ENCODE results near the gene CSTPP1. TPM values are rescaled to one million over a fixed set of nuclear protein-coding genes. Genes with fewer than 3 reads are reported as not detected.

CSTPP1 gene
- total and polyA plus RNA-seq, 2 donors (not counting 1 experiment from before 2014, with no cell fraction given): 11.5 to 29.0 TPM

DNA sequence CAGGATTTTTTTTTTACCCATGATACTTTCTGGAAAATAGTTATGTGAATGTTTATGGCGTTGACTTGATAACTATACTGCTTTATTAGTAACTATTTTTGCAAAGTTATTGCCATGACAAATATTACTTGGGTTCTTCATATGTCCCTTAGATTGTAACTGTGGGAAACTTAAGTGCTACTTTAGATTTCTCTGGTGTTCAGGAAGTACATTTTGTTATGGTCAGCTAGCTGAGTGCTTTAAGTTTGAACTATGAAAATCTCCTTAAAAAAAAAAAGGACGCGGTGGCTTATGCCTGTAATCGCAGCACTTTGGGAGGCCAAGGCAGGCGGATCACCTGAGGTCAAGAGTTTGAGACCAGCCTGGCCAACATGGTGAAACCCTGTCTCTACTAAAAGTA, 42.8 kb downstream of the CSTPP1 start:
- Histone ChIP-seq H3K4me1 (ENCODE audit: control insufficient read depth in 2 of 2, insufficient read depth in 2 of 2, low read length in 2 of 2) (no peaks in the 10 kb centered on the region), H2AFZ (ENCODE audit: insufficient read depth, low read depth, low read length, poor library complexity, severe bottlenecking) (no peak overlapping the region), H3K9me3 (ENCODE audit: control extremely low read depth in 1 of 3, control insufficient read depth in 2 of 3, insufficient read depth in 1 of 3, low read length in 2 of 3) (no peaks in the 10 kb centered on the region), H4K20me1 (ENCODE audit: control insufficient read depth, insufficient read depth, low read length, poor library complexity, severe bottlenecking) (no peaks in the 10 kb centered on the region), H3K79me2 (ENCODE audit: control insufficient read depth, insufficient read depth, low read length) (no peaks in the 10 kb centered on the region), H3K36me3 (replicated peaks in 1 of 2; ENCODE audit: control extremely low read depth in 1 of 2, control insufficient read depth in 1 of 2, extremely low read depth in 1 of 2, insufficient read depth in 2 of 2, low read length in 1 of 2) (no peaks in the 10 kb centered on the region), H3K4me3 (ENCODE audit: control extremely low read depth in 1 of 5, extremely low read depth in 1 of 5, insufficient read depth in 1 of 5, low read depth in 2 of 5, low read length in 4 of 5) (no peak overlapping the region), H3K9ac (ENCODE audit: low read length) (no peak overlapping the region), H3K4me2 (replicated peaks; ENCODE audit: low read depth, low read length, poor library complexity, severe bottlenecking) (no peak overlapping the region), H3K27ac (ENCODE audit: low read length in 2 of 2) (no peak overlapping the region), H3K27me3 (replicated peaks in 1 of 4; ENCODE audit: control extremely low read depth in 1 of 4, control insufficient read depth in 3 of 4, insufficient read depth in 4 of 4, low read length in 3 of 4) (no peaks in the 10 kb centered on the region)
- no peak for ATAC-seq (ENCODE audit: low read depth)
- TF ChIP-seq, protein P1, sequence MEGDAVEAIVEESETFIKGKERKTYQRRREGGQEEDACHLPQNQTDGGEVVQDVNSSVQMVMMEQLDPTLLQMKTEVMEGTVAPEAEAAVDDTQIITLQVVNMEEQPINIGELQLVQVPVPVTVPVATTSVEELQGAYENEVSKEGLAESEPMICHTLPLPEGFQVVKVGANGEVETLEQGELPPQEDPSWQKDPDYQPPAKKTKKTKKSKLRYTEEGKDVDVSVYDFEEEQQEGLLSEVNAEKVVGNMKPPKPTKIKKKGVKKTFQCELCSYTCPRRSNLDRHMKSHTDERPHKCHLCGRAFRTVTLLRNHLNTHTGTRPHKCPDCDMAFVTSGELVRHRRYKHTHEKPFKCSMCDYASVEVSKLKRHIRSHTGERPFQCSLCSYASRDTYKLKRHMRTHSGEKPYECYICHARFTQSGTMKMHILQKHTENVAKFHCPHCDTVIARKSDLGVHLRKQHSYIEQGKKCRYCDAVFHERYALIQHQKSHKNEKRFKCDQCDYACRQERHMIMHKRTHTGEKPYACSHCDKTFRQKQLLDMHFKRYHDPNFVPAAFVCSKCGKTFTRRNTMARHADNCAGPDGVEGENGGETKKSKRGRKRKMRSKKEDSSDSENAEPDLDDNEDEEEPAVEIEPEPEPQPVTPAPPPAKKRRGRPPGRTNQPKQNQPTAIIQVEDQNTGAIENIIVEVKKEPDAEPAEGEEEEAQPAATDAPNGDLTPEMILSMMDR (IDR thresholded peaks at IDR 0.05): no peak
- H3K27me3 Mint-ChIP-seq: no peaks in the 10 kb centered on the region
- DNase-seq: no peak
- no CpG with 5 or more reads among the region's 5 CpGs for WGBS (ENCODE audit: insufficient coverage)
- intact Hi-C loops (cut with micrococcal nuclease): no loop called here
- H3K4me1 Mint-ChIP-seq: peaks cover 2% of the 10 kb centered on the region
- ChIA-PET CTCF (no interaction called here), POLR2A (interaction anchor here (0.6 kb wide), 1 partner anchor 1002 kb away, joined by 3 read pairs; no protein-coding TSS in a partner anchor)
- no peak overlapping the region for H3K27ac Mint-ChIP-seq
- H3K4me3 Mint-ChIP-seq: no peak overlapping the region
- H3K9me3 Mint-ChIP-seq (ENCODE audit: insufficient read depth): no peaks in the 10 kb centered on the region

DNA sequence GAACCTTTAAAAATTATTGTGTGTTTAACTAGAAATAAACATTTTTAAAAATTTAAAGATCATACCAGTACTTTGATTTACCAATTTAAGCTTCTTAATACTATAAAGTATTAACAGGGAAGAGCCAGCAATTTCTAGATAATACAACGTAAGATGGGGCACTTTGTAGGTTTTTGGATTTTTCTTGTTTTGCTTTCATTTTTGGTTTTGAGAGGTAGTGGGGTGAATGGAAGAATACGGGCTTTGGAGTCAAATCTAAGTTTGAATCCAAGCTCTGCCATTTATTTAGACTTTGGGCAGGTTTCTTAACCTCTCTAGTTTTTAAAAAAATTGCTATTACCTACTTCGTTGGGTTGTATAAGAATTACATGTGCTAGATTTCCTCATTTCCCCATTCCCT, 44.9 kb downstream of the CSTPP1 start:
- no peaks in the 10 kb centered on the region for H3K36me3 ChIP-seq (replicated peaks in 1 of 2; ENCODE audit: control extremely low read depth in 1 of 2, control insufficient read depth in 1 of 2, extremely low read depth in 1 of 2, insufficient read depth in 2 of 2, low read length in 1 of 2)
- H3K79me2 ChIP-seq (ENCODE audit: control insufficient read depth, insufficient read depth, low read length): no peaks in the 10 kb centered on the region
- H3K9ac ChIP-seq (ENCODE audit: low read length): peak overlapping the region; percentile 30
- peak; percentile 12 for DNase-seq
- no peaks in the 10 kb centered on the region for H3K27me3 Mint-ChIP-seq
- H3K4me2 ChIP-seq (replicated peaks; ENCODE audit: low read depth, low read length, poor library complexity, severe bottlenecking): peak overlapping the region; percentile 41
- H3K27ac Mint-ChIP-seq: no peak overlapping the region
- H3K9me3 Mint-ChIP-seq (ENCODE audit: insufficient read depth): no peaks in the 10 kb centered on the region
- H3K4me1 ChIP-seq (ENCODE audit: control insufficient read depth in 2 of 2, insufficient read depth in 2 of 2, low read length in 2 of 2): no peaks in the 10 kb centered on the region
- H3K4me3 Mint-ChIP-seq: peak overlapping the region; percentile 63
- no peaks in the 10 kb centered on the region for H3K9me3 ChIP-seq (ENCODE audit: control extremely low read depth in 1 of 3, control insufficient read depth in 2 of 3, insufficient read depth in 1 of 3, low read length in 2 of 3)
- H3K27ac ChIP-seq (ENCODE audit: low read length in 2 of 2): no peak overlapping the region
- intact Hi-C loops (cut with micrococcal nuclease): no loop called here
- H3K27me3 ChIP-seq (replicated peaks in 1 of 4; ENCODE audit: control extremely low read depth in 1 of 4, control insufficient read depth in 3 of 4, insufficient read depth in 4 of 4, low read length in 3 of 4): no peaks in the 10 kb centered on the region
- H2AFZ ChIP-seq (ENCODE audit: insufficient read depth, low read depth, low read length, poor library complexity, severe bottlenecking): peak overlapping the region; percentile 27
- H3K4me3 ChIP-seq (ENCODE audit: control extremely low read depth in 1 of 5, extremely low read depth in 1 of 5, insufficient read depth in 1 of 5, low read depth in 2 of 5, low read length in 4 of 5): peak overlapping the region in 3 of 5 experiments; percentile 8 to 34 (median 32)
- H4K20me1 ChIP-seq (ENCODE audit: control insufficient read depth, insufficient read depth, low read length, poor library complexity, severe bottlenecking): no peaks in the 10 kb centered on the region
- ChIA-PET CTCF (no interaction called here), POLR2A (no interaction called here)
- peaks cover 2% of the 10 kb centered on the region for H3K4me1 Mint-ChIP-seq
- 20% methylated on average over 1 of the region's 3 CpGs for WGBS (ENCODE audit: insufficient coverage)
- ATAC-seq (ENCODE audit: low read depth): no peak
- no peak for TF ChIP-seq EZH2 (IDR thresholded peaks at IDR 0.05; ENCODE audit: borderline replicate concordance, insufficient read depth, low read depth, low read length, poor library complexity, severe bottlenecking)
- TF ChIP-seq, protein P1 (IDR thresholded peaks at IDR 0.05): no peak
